H9 (cell line): ENCODE results near the gene C10orf105. TPM values are rescaled to one million over a fixed set of nuclear protein-coding genes. Genes with fewer than 3 reads are reported as not detected.

Experiments used
- DNase-seq: peaks from one replicate; pipeline ENCODE4 v3.0.0-alpha.2; 2017
- H2AFZ ChIP-seq: one replicate; pipeline ENCODE4 v1.6.1; 2013; ENCODE audit warnings: mild to moderate bottlenecking, low read length, control low read depth, moderate library complexity
- H2AK5ac ChIP-seq: 2 replicates; pipeline ENCODE4 v1.6.1; 2013; ENCODE audit warnings: low read length, control low read depth, mixed read lengths; ENCODE audit not compliant: insufficient read length
- H2BK120ac ChIP-seq: one replicate; pipeline ENCODE4 v1.6.1; 2013; ENCODE audit warnings: low read depth, mild to moderate bottlenecking, low read length, control low read depth, inconsistent platforms; ENCODE audit not compliant: poor library complexity, severe bottlenecking
- H2BK12ac ChIP-seq: 2 replicates; pipeline ENCODE4 v1.6.1; 2013; ENCODE audit warnings: low read length, control low read depth, mixed read lengths, low read depth; ENCODE audit not compliant: insufficient read length
- H2BK15ac ChIP-seq: 2 replicates; pipeline ENCODE4 v1.6.1; 2013; ENCODE audit warnings: low read depth, low read length, control low read depth
- H2BK20ac ChIP-seq: one replicate; pipeline ENCODE4 v1.6.1; 2013; ENCODE audit warnings: low read depth, mild to moderate bottlenecking, low read length, control low read depth, inconsistent platforms; ENCODE audit not compliant: poor library complexity, severe bottlenecking
- H2BK5ac ChIP-seq: 2 replicates; pipeline ENCODE4 v1.6.1; 2013; ENCODE audit warnings: low read length, control low read depth, mixed read lengths; ENCODE audit not compliant: insufficient read length
- H3K14ac ChIP-seq: 2 replicates; pipeline ENCODE4 v1.6.1; 2013; ENCODE audit warnings: low read length, control low read depth; ENCODE audit not compliant: insufficient read depth
- H3K18ac ChIP-seq: 2 replicates; pipeline ENCODE4 v1.6.1; 2013; ENCODE audit warnings: low read depth, mild to moderate bottlenecking, mixed read lengths, low read length, control low read depth; ENCODE audit not compliant: insufficient read length
- H3K23ac ChIP-seq: 2 replicates; pipeline ENCODE4 v1.6.1; 2013; ENCODE audit warnings: low read length, control low read depth, mixed read lengths, low read depth; ENCODE audit not compliant: insufficient read length
- H3K23me2 ChIP-seq: 2 replicates; pipeline ENCODE4 v1.6.1; 2013; ENCODE audit warnings: low read depth, mild to moderate bottlenecking, mixed read lengths, low read length, control low read depth; ENCODE audit not compliant: insufficient read length, poor library complexity, severe bottlenecking
- H3K27ac ChIP-seq: 2 replicates; pipeline ENCODE4 v1.5.1; 2013; ENCODE audit warnings: low read length, control low read depth, mixed read lengths, low read depth; ENCODE audit not compliant: insufficient read length
- H3K27me3 ChIP-seq: 2 replicates; pipeline ENCODE4 v1.6.1; 2013; ENCODE audit warnings: low read length, control low read depth, inconsistent platforms; ENCODE audit not compliant: insufficient read depth
- H3K4ac ChIP-seq: 2 replicates; pipeline ENCODE4 v1.6.1; 2013; ENCODE audit warnings: low read depth, mild to moderate bottlenecking, control low read depth, inconsistent platforms, low read length, moderate library complexity
- H3K4me1 ChIP-seq: 2 replicates; pipeline ENCODE4 v1.6.1; 2013; ENCODE audit warnings: low read length, control low read depth, inconsistent platforms; ENCODE audit not compliant: insufficient read depth
- H3K4me2 ChIP-seq: 2 replicates; pipeline ENCODE4 v1.6.1; 2013; ENCODE audit warnings: low read length, control low read depth, mixed read lengths; ENCODE audit not compliant: insufficient read length, insufficient read depth
- H3K56ac ChIP-seq: 2 replicates; pipeline ENCODE4 v1.6.1; 2013; ENCODE audit warnings: low read depth, mild to moderate bottlenecking, mixed read lengths, low read length, control low read depth; ENCODE audit not compliant: insufficient read length
- H3K79me1 ChIP-seq: 2 replicates; pipeline ENCODE4 v1.6.1; 2013; ENCODE audit warnings: low read depth, mild to moderate bottlenecking, moderate library complexity, low read length, control low read depth, inconsistent platforms; ENCODE audit not compliant: insufficient read depth, poor library complexity, severe bottlenecking
- H3K79me2 ChIP-seq: 2 replicates; pipeline ENCODE4 v1.6.1; 2013; ENCODE audit warnings: low read length, control low read depth, inconsistent platforms; ENCODE audit not compliant: insufficient read depth
- H3K9ac ChIP-seq: 2 replicates; pipeline ENCODE4 v1.6.1; 2013; ENCODE audit warnings: low read length, control low read depth, mixed read lengths; ENCODE audit not compliant: insufficient read length; ENCODE audit errors: extremely low read depth
- H3K9me3 ChIP-seq: one replicate; pipeline ENCODE4 v1.6.1; 2013; ENCODE audit warnings: low read depth, low read length, inconsistent platforms; ENCODE audit not compliant: control insufficient read depth
- H3T11ph ChIP-seq: one replicate; pipeline ENCODE4 v1.6.1; 2013; ENCODE audit warnings: mild to moderate bottlenecking, low read length, control low read depth, inconsistent platforms
- H4K20me1 ChIP-seq: one replicate; pipeline ENCODE4 v1.6.1; 2013; ENCODE audit not compliant: control insufficient read depth, insufficient read length, insufficient read depth
- H4K5ac ChIP-seq: 2 replicates; pipeline ENCODE4 v1.6.1; 2013; ENCODE audit warnings: low read depth, mild to moderate bottlenecking, mixed read lengths, low read length, control low read depth; ENCODE audit not compliant: insufficient read length
- H4K8ac ChIP-seq: replicated peaks from 2 replicates; pipeline ENCODE4 v1.6.1; 2013; ENCODE audit warnings: low read length, control low read depth, mixed read lengths, low read depth; ENCODE audit not compliant: insufficient read length
- H4K91ac ChIP-seq: 2 replicates; pipeline ENCODE4 v1.6.1; 2013; ENCODE audit warnings: low read depth, mild to moderate bottlenecking, moderate library complexity, mixed read lengths, low read length, control low read depth; ENCODE audit not compliant: insufficient read length
- H3K27ac Mint-ChIP-seq, 3 experiments: 2 replicates in 2 of 3; 3 replicates in 1 of 3; pipeline ENCODE4 v1.8.0; 2020 to 2021; ENCODE audit warnings: mixed read lengths in 3 of 3, mild to moderate bottlenecking in 1 of 3, moderate library complexity in 1 of 3
- H3K27me3 Mint-ChIP-seq: 2 replicates; pipeline ENCODE4 v1.8.0; 2021; ENCODE audit warnings: low read depth, mild to moderate bottlenecking, moderate library complexity, mixed read lengths
- H3K36me3 Mint-ChIP-seq, 3 experiments: 2 replicates in 2 of 3; 3 replicates in 1 of 3; pipeline ENCODE4 v1.8.0; 2020 to 2021; ENCODE audit warnings: low read depth in 3 of 3, mixed read lengths in 3 of 3; ENCODE audit not compliant: insufficient read depth in 1 of 3
- H3K4me1 Mint-ChIP-seq, 2 experiments: 2 replicates each; pipeline ENCODE4 v1.8.0; 2020; ENCODE audit warnings: mixed read lengths in 2 of 2
- H3K4me3 Mint-ChIP-seq, 2 experiments: 2 replicates in 1 of 2; 3 replicates in 1 of 2; pipeline ENCODE4 v1.8.0; 2020 to 2021; ENCODE audit warnings: mild to moderate bottlenecking in 2 of 2, mixed read lengths in 2 of 2, moderate library complexity in 1 of 2
- H3K9me3 Mint-ChIP-seq, 2 experiments: 2 replicates in 1 of 2; 3 replicates in 1 of 2; pipeline ENCODE4 v1.8.0; 2020; ENCODE audit warnings: mild to moderate bottlenecking in 2 of 2, mixed read lengths in 2 of 2, moderate library complexity in 1 of 2
- CTCF ChIP-seq: fragments of 200-600 bp; sonication (generic); conservative IDR thresholded peaks from 3 replicates; pipeline ENCODE4 v1.8.0; 2021; ENCODE audit warnings: antibody characterized with exemption, mild to moderate bottlenecking
- WGBS: extraction: QIAGEN DNeasy Blood & Tissue Kit; methylation state at CpG from one replicate; pipeline ENCODE4 v1.1.7; 2013; ENCODE audit warnings: missing lambda C conversion rate, low lambda C conversion rate, mixed read lengths; ENCODE audit not compliant: insufficient read length; ENCODE audit errors: extremely low coverage; 5-methylcytosine and 5-hydroxymethylcytosine counted together
- total RNA-seq: library from RNA; stranded (reverse); gene quantifications from 2 replicates; pipeline ENCODE4 v1.2.1, GENCODE V29; 2021

Gene C10orf105
- total RNA-seq, 1 experiment from 2014 or later: 0.26 TPM

- H2BK15ac ChIP-seq: no peak overlapping the region
- H3K9me3 ChIP-seq: no peaks in the 10 kb centered on the region
- H3K79me2 ChIP-seq: no peaks in the 10 kb centered on the region
- H2BK12ac ChIP-seq: no peak overlapping the region
- no peak overlapping the region for H3K27ac ChIP-seq
- no peak overlapping the region for H4K5ac ChIP-seq
- no peak overlapping the region for H2BK120ac ChIP-seq
- H2AK5ac ChIP-seq: no peak overlapping the region
- DNase-seq: no peak
- no peak for TF ChIP-seq CTCF
- no peak overlapping the region for H3K56ac ChIP-seq
- H2BK5ac ChIP-seq: no peak overlapping the region
- H4K91ac ChIP-seq: no peak overlapping the region
- no peak overlapping the region for H3T11ph ChIP-seq
- no peaks in the 10 kb centered on the region; a peak in 1 of 7 replicates for H3K36me3 Mint-ChIP-seq
- WGBS: no CpG with 5 or more reads among the region's 10 CpGs
- H3K9ac ChIP-seq: no peak overlapping the region
- no peak overlapping the region for H2BK20ac ChIP-seq
- no peak overlapping the region for H3K4me2 ChIP-seq
- H3K4me3 Mint-ChIP-seq: no peak overlapping the region
- no peaks in the 10 kb centered on the region for H3K23me2 ChIP-seq
- H4K20me1 ChIP-seq: no peaks in the 10 kb centered on the region
- H3K23ac ChIP-seq: no peak overlapping the region
- H2AFZ ChIP-seq: no peak overlapping the region
- H4K8ac ChIP-seq: no peak overlapping the region
- H3K9me3 Mint-ChIP-seq: no peaks in the 10 kb centered on the region
- no peak overlapping the region for H3K4ac ChIP-seq
- peaks cover 22% of the 10 kb centered on the region for H3K27me3 Mint-ChIP-seq
- no peaks in the 10 kb centered on the region; the same call in 1 of the 2 replicates for H3K27me3 ChIP-seq
- no peak overlapping the region; the same call in 1 of the 2 replicates for H3K14ac ChIP-seq
- no peak overlapping the region for H3K27ac Mint-ChIP-seq
- H3K79me1 ChIP-seq: no peaks in the 10 kb centered on the region
- H3K4me1 ChIP-seq: no peaks in the 10 kb centered on the region
- H3K18ac ChIP-seq: no peak overlapping the region
- peaks cover 11 to 31% of the 10 kb centered on the region in 2 experiments for H3K4me1 Mint-ChIP-seq
These were observed 1.3 kb downstream of the C10orf105 start for GRCh38 chr10:71718165-71718698.
